ENCODE results near the gene PRKAG2.

Gene PRKAG2

DNA sequence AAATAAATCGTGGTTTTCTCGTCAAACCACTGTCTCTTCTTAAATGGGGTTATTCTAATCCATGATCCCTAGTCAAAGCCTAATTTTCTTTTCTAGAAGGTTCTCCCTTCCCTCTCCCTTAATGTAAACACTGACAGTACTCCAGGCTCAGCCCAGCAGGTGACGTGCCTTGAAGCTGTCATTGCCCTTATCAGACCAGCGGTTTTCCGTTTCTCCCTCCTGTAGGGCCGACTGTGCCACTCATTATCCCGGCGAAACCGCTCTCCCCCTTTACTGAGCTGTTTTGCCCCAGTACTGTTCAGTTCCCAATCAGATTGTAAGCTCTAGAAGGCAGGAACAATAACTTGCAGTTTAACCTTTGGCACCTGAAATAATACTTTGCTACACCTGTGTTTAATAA lies 203.7 kb downstream of the PRKAG2 start:
- Histone ChIP-seq H3K9me3 (ENCODE audit: control insufficient read depth, low read length) (no peaks in the 10 kb centered on the region), H3K4me1 (no peaks in the 10 kb centered on the region), H2AFZ (no peak overlapping the region), H3K4me2 (ENCODE audit: low read length) (no peak overlapping the region), H3K27ac (no peak overlapping the region), H3K4me3 (ENCODE audit: low read depth, low read length) (no peak overlapping the region), H3K36me3 (ENCODE audit: control insufficient read depth, insufficient read depth, low read length) (no peaks in the 10 kb centered on the region), H3K79me2 (no peaks in the 10 kb centered on the region), H3K27me3 (ENCODE audit: control insufficient read depth, insufficient read depth, low read length) (no peaks in the 10 kb centered on the region), H3K9ac (no peak overlapping the region)
- TF ChIP-seq CTCF (IDR thresholded peaks at IDR 0.05): no peak

GRCh38 chr7:151672716-151673115 lies 204.2 kb downstream of the PRKAG2 start:
- Histone ChIP-seq H3K79me2 (no peaks in the 10 kb centered on the region), H2AFZ (no peak overlapping the region), H3K9me3 (ENCODE audit: control insufficient read depth, low read length) (no peaks in the 10 kb centered on the region), H3K36me3 (ENCODE audit: control insufficient read depth, insufficient read depth, low read length) (no peaks in the 10 kb centered on the region), H3K4me2 (ENCODE audit: low read length) (no peak overlapping the region), H3K4me1 (no peaks in the 10 kb centered on the region), H3K27ac (no peak overlapping the region), H3K9ac (no peak overlapping the region), H3K4me3 (ENCODE audit: low read depth, low read length) (no peak overlapping the region), H3K27me3 (ENCODE audit: control insufficient read depth, insufficient read depth, low read length) (no peaks in the 10 kb centered on the region)
- no peak for TF ChIP-seq CTCF (IDR thresholded peaks at IDR 0.05)

GRCh38 chr7:151671514-151671913 lies 205.4 kb downstream of the PRKAG2 start:
- H3K36me3 ChIP-seq (ENCODE audit: control insufficient read depth, insufficient read depth, low read length): no peaks in the 10 kb centered on the region
- H3K27ac ChIP-seq: no peak overlapping the region
- H3K9ac ChIP-seq: no peak overlapping the region
- TF ChIP-seq CTCF (IDR thresholded peaks at IDR 0.05): no peak
- H3K4me1 ChIP-seq: no peaks in the 10 kb centered on the region
- no peaks in the 10 kb centered on the region for H3K79me2 ChIP-seq
- no peak overlapping the region for H3K4me2 ChIP-seq (ENCODE audit: low read length)
- H2AFZ ChIP-seq: no peak overlapping the region
- no peaks in the 10 kb centered on the region for H3K27me3 ChIP-seq (ENCODE audit: control insufficient read depth, insufficient read depth, low read length)
- H3K4me3 ChIP-seq (ENCODE audit: low read depth, low read length): no peak overlapping the region
- no peaks in the 10 kb centered on the region for H3K9me3 ChIP-seq (ENCODE audit: control insufficient read depth, low read length)

DNA sequence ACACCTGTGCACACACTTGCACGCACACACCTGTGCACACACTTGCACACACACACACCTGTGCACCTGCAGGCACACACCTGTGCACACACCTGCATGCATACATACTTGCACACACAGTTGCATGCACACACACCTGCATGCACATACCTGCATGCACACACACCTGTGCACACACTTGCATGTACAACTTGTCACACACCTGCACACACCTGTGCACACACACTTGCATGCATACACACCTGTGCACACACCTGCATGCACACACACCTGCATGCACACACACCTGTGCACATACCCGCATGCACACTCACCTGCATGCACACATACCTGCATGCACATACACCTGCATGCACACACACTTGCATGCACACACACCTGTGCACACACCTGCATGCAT lies 207.2 kb downstream of the PRKAG2 start:
- Histone ChIP-seq H3K4me1 (no peaks in the 10 kb centered on the region), H3K27ac (no peak overlapping the region), H3K9me3 (ENCODE audit: control insufficient read depth, low read length) (no peaks in the 10 kb centered on the region), H3K9ac (no peak overlapping the region), H3K27me3 (ENCODE audit: control insufficient read depth, insufficient read depth, low read length) (no peaks in the 10 kb centered on the region), H3K36me3 (ENCODE audit: control insufficient read depth, insufficient read depth, low read length) (no peaks in the 10 kb centered on the region), H3K4me2 (ENCODE audit: low read length) (no peak overlapping the region), H3K79me2 (no peaks in the 10 kb centered on the region), H2AFZ (no peak overlapping the region), H3K4me3 (ENCODE audit: low read depth, low read length) (no peak overlapping the region)
- no peak for TF ChIP-seq CTCF (IDR thresholded peaks at IDR 0.05)

- Histone ChIP-seq H2AFZ (no peak overlapping the region), H3K4me1 (no peaks in the 10 kb centered on the region), H3K27ac (no peak overlapping the region)
Observed at GRCh38 chr7:151666886-151667285, 210.0 kb downstream of the PRKAG2 start.

More at GRCh38 chr7:151666886-151667285, 210.0 kb downstream of the PRKAG2 start:
- Histone ChIP-seq H3K4me2 (ENCODE audit: low read length) (no peak overlapping the region), H3K79me2 (no peaks in the 10 kb centered on the region), H3K36me3 (ENCODE audit: control insufficient read depth, insufficient read depth, low read length) (no peaks in the 10 kb centered on the region), H3K4me3 (ENCODE audit: low read depth, low read length) (no peak overlapping the region), H3K9ac (no peak overlapping the region), H3K9me3 (ENCODE audit: control insufficient read depth, low read length) (no peaks in the 10 kb centered on the region), H3K27me3 (ENCODE audit: control insufficient read depth, insufficient read depth, low read length) (no peaks in the 10 kb centered on the region)
- TF ChIP-seq CTCF (IDR thresholded peaks at IDR 0.05): no peak
